Activated effector memory CD4-positive, alpha-beta T cell treated with Interleukin-2 at 50 U/mL for 16 hours (primary cell): ENCODE data around the gene PHF1.
"Not testable (repeated sequence)": the region's sequence is repeated elsewhere in the genome, so short reads cannot be mapped to it uniquely, and the experiment has no call there.

Source experiments
- DNase-seq: peaks from one replicate; pipeline ENCODE4 v3.0.0-alpha.2; 2020

The PHF1 gene

GRCh38 chr6:33410711-33411631 lies at the start of gene PHF1:
Gene PHF1 (plus strand): TSS chr6:33411014. CDS start chr6:33412264, 1,250 bp downstream.
- no peak for DNase-seq

- DNase-seq: not testable (repeated sequence)
These were observed 47.3 kb upstream of the PHF1 start for GRCh38 chr6:33363486-33363885.

GRCh38 chr6:33364475-33365205 lies 46.2 kb upstream of the PHF1 start:
- DNase-seq: not testable (repeated sequence)

GRCh38 chr6:33365206-33365971 lies 45.4 kb upstream of the PHF1 start:
- DNase-seq: not testable (repeated sequence)

GRCh38 chr6:33367009-33367714 lies 43.7 kb upstream of the PHF1 start:
- DNase-seq: no peak

GRCh38 chr6:33367715-33368025 lies 43.1 kb upstream of the PHF1 start:
- DNase-seq: not testable (repeated sequence)

- DNase-seq: not testable (repeated sequence)
These were observed 38.9 kb upstream of the PHF1 start for GRCh38 chr6:33371901-33372300.

GRCh38 chr6:33372526-33373123 lies 38.2 kb upstream of the PHF1 start:
- no peak for DNase-seq

GRCh38 chr6:33373960-33374910 lies 36.6 kb upstream of the PHF1 start:
- DNase-seq: no peak

- no peak for DNase-seq
These were observed 35.6 kb upstream of the PHF1 start for GRCh38 chr6:33375143-33375671.

- DNase-seq: no peak
These were observed 33.6 kb upstream of the PHF1 start for GRCh38 chr6:33377171-33377570.

GRCh38 chr6:33379184-33379583 lies 31.6 kb upstream of the PHF1 start:
- not testable (repeated sequence) for DNase-seq

- no peak for DNase-seq
These were observed 30.4 kb upstream of the PHF1 start for GRCh38 chr6:33380272-33380981.

GRCh38 chr6:33383427-33384185 lies 27.2 kb upstream of the PHF1 start:
- DNase-seq: no peak

GRCh38 chr6:33384581-33385020 lies 26.2 kb upstream of the PHF1 start:
- no peak for DNase-seq

GRCh38 chr6:33390173-33390572 lies 20.6 kb upstream of the PHF1 start:
- DNase-seq: no peak

GRCh38 chr6:33390767-33391277 lies 20.0 kb upstream of the PHF1 start:
- no peak for DNase-seq

- peak; percentile 98 for DNase-seq
These were observed 19.4 kb upstream of the PHF1 start, which contains the start of gene KIFC1 for GRCh38 chr6:33391278-33391921. Gene KIFC1 (plus strand): TSS chr6:33391823. CDS start chr6:33391986, 163 bp downstream.
